Activated naive CD4-positive, alpha-beta T cell treated with anti-CD3 and anti-CD28 coated beads, Interleukin-2, amount 50 U/mL, for 16 hours (primary cell): Measurements from ENCODE around the gene RHPN2.
A peak's percentile ranks its signal among the peaks of the same experiment; 100 is the strongest.

ENCODE experiments used
- DNase-seq: peaks from one replicate; pipeline ENCODE4 v3.0.0-alpha.2; 2020

The RHPN2 gene

DNA sequence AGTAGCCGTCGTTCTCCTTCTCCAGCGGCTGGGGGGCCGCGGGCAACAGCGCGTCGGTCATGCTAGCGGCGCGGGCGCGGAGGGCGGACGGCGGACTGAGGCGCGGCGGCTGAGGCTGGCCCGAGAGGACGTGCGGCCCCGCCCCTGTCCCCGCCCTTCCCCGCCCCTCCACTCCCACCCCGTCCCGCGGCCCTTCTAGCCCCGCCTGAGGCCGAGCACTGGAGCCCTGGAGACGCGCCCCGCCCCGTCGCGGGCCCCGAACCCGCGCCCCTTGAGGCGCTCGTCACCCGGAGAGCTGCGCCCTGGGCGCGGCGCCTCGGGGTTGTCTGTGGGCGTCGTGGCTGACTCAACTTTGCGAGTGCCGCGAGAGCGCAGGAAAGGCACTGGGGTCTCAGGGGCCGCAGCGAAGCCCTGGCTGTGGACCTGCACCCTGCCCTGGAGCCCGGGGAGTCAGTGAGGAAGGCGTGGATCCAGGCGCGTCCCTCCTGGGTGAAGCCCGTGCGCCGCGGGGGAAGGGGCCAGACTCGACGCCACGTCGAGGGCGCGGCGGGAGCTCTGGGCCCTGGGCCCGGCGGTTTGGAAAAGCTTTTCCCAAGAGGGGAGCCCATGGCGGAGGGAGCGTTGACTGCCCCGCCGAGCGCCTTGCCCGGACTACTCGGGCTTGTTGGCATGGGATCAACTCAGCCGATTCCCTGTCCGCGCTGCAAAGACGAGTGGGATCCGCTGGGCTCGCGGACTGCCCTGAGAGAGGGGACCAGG is at the start of gene RHPN2:
RHPN2 (minus strand) TSS at position 97 of the 759 bp plus-strand sequence; CDS start at position 61, 36 bp downstream.
- DNase-seq = peak; percentile 68

DNA sequence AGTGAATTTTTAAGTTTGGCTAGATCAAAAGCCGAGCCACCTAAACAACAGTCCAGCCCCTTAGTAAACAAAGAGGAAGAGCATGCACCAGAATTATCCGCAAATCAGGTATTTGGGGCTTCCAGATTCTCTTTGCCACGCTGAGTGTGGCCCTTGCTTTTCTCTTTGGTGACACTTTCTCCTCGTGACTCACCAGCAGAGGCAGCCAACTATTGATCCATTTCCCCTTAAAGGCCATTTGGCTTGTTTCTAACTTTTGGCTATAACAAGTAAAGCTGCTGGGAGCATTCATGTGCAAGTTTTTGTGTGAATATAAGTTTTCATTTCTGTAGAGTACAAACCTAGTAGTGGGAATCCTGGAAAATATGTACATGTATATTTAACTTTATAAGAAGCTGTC is 49.6 kb upstream of the RHPN2 start:
- DNase-seq = no peak

DNA sequence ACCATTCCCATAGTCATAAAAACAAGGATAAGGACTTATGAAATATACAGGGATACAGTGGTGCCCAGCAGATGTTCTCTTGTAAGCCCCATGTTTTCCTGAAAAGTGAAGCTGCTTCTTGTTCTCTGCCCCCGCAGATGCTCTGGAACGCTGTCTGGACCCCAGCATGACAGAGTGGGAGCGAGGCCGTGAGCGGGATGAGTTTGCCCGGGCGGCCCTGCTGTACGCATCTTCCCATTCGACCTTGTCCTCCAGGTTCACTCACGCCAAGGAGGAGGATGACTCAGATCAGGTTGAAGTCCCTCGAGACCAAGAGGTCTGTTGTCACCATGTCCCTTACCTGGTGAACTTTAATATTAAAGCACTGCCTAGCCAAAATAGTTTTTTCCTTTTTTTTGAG is 46.9 kb upstream of the RHPN2 start:
- no peak for DNase-seq

DNA sequence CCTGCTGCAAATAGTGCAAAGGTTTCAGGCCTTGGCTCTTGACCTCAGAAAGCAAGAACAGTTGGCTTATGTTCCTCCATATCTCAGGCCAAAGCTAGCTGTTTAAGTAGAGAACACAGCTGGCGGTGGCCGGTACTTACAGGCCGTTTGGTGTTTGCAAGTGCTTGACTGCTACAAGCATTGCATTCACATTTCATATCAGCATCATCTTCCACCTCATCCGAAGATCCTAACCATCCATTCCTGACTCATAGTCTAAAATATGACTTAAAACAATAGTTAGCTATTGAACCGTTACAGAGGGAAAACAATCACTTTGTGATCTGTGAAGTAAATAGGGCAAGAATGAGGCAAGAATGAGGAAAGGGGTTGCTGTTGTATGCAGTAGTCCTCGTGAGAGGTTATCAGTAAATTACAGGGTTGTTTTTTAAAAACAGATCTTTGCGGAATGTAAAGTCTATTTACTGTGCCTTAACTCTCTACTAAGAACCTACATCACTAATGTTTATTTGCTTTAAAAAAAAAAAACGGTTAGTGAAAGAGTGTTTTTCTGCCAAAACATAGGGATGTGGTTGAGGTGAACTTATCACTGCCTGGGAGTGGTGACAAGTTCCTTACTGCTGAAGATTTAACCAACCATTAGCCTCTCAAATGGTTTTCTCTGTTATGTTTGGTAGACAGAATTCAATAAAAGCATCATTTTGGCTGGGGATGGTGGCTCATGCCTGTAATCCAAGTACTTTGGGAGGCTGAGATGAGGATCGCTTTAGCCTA is 45.6 kb upstream of the RHPN2 start:
- no peak for DNase-seq

DNA sequence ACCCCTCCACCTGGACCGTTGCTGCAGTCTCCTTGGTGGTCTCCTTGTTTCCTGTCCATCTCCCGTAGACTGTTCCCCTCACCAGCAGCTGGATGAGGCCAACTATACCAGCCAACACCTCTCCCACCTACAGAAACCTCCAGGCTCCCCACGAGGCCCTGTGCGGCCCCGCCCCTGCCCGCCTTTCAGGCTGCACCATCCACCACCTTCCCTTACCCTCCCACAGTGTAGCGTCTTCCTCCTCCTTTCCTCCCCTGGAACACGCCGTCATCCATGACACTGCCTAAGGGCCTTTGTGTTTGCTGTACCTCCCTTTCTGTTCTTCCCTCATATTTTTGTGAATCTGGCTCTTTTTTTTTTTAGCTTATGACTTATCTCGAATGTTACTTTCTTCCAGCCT is 43.5 kb upstream of the RHPN2 start:
- no peak for DNase-seq

DNA sequence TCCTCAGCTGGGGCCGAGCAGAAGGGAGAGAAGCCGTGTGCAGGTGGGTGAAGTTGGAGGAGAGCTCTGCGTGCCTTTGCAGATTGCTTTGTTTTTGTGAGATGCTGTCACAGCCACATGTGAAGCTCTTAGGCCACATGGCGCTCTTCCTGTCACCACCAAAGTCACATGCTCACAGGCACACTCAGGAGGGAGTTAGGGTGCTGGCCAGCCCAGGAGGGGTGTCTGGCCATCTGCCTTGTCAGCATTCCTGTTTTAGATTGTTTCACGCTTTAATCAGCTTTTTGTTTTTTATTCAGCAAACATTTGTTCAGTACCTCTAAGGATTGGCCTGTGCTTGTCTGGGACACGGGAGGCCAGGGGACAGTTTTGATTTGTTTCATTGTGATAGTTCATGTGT is 38.2 kb upstream of the RHPN2 start:
- no peak for DNase-seq

DNA sequence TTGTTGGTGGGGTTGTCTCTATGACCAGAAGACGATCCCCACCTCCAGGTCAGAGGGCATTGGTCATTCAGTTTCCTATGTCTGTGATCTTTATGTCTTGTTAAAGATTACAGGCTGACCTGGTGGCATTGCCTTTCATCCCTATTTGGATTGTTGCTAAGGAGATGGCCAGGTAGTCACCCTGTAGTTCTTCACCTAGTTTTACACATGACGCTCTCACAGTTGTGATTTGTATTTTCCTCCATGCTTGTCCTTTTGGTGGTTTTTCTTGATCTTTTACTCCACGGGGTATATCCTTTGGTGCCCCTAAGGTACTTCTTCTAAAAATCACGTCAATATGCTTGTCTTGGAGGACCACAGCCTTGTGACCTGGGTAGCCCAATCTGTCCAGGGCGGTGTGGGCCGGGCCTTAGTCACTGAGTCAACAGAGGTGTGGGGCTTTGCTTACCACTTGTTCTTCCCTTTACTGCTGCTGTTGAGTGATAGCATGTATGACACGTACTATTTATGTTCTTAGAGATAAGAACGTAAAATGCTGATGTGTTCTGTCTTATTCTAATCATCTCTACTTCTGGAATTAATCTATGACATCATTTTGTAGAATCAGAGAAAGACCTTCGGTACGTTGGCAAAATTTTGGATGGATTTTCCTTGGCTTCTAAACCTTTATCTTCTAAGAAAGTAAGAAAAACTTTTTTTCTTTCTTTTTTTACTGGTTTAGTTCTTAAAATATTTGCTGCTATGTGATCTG is 36.4 kb upstream of the RHPN2 start:
- no peak for DNase-seq

DNA sequence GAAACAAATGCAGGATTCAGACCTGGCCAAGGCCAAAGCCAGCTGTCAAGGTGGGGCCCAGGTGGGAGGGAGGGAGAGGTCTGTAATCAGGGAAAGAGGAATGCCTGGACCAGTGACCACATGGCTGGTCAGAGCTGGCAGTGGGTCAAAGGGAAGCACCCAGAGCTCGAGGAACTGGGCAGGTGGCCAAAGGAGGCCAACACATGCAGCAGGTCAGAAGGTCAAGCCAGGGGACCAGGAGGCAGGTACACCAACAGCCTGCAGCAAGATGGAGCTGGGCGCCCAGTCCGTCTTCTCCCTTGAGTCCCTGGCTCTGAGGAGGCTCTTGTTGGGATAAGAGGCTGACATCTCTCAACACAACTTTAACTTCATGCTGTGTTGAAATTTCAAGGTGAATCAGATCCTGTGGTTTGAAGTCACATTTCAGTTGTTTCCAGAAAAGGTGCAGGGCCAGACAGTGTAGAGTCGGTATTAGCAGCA is 33.4 kb upstream of the RHPN2 start:
- DNase-seq = no peak

DNA sequence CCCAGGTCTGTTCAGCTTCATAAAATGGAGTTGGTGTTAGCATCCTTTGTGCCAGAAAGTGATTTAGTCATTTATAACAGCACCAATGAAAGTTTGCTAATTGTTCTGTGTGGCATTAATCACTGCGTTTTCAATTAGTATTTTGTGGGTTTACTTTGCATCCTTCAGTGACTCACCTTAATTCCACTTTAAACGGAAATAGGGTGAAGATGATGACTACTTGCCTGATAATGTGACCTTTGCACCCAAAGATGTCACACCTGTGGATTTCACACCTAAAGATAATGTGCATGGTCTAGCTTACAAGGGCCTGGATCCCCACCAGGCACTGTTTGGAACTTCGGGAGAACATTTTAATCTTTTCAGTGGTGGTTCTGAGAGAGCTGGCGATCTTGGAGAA is 31.3 kb upstream of the RHPN2 start:
- DNase-seq = no peak

DNA sequence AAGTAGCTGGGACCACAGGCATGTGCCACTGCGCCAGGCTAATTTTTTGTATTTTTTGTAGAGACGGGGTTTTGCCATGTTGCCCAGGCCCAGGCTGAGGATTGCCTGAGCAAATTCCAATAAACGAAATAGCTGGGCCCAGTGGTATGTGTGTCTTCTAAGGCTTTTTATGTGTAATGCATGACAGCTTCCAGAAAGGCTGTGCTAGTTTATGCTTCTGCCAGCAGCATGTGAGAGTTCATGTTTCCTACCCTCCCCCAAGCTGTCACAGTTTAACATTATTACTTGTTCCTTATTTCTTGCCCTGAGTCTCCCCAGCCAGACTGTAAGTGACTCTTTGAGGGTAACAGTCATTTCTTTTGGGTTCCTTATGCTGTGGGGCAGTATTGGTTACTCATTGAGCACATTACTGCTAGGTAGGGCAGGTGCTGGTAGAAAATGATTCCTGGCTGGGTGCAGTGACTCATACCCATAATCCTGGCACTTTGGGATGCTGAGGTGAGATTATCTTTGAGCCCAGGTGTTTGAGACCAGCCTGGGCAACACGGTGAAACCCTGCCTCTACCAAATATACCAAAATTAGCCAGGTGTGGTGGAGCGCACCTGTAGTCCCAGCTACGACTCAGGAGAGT is 29.9 kb upstream of the RHPN2 start:
- no peak for DNase-seq

DNA sequence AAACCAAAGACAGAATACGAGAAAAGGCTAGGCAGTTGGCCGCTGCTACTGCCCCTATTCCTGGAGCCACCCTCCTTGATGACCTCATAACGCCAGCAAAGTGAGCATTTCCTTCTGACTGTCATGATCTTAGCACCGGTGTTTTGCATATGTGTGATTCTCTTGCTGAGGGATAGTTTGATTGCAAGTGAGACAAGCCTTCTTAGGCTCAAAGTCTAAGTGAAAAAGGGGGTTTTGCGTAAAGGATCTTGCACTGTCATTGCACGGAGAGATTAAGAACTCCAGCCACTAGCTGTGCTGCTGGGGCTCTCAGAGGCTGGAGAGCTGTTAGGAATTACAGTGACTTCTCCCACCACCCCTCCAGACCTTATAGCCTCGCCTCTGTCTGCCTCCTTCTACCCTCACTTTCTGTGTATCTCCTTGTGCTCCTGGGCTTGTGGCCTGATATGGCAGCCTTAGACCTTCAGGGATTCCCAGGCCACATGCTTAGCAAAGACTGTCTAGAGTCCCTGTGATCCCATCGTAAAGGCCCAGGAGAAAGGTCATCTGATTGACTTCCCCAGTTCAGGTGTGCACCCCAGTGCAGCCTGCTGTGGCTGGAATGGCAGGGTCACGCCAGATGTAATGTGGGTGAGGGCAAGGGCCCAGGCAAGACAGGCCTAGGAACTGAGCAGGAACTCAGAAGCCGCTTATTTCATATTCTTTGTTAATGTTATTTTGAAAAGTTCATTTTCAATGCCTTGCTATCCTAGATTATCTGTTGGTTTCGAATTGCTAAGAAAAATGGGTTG is 28.9 kb upstream of the RHPN2 start:
- no peak for DNase-seq

DNA sequence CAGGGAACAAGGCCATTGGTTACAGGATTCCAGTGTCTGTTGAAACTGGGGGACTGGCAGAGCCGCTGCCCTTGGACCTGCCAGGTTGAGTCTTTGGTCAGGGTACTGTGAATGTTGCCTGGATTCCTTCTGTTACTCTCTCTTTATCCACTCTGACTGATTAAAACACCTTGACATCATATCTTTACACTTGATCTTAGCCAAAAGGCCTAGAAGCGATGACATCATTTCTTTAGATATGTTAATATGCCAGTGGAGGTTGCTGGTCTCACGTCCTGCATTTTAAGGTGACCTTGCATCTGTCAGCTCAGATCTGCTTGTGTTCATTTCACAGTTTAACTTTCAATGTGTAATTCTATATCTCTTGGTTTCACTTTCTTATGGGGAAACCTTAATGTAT is 25.5 kb upstream of the RHPN2 start:
- DNase-seq = no peak

DNA sequence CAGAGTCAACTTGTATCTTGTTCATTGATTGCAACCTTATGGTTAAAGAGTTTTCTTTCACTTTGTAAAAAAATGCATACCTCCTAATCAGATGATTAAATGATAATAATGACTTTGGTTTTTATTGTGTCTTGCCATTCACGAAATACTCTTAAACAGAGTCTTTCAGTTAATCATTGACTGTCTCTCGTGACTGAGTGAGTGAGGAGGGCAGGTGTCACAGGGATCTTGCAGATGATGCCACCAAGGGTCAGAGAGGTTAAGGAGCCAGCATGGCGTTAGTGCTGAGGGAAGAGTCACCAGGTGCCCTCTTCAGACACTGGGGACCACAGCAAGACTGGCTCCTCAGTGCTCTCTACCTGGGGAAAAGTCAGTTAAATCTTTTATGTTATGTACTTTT is 24.3 kb upstream of the RHPN2 start:
- no peak for DNase-seq

DNA sequence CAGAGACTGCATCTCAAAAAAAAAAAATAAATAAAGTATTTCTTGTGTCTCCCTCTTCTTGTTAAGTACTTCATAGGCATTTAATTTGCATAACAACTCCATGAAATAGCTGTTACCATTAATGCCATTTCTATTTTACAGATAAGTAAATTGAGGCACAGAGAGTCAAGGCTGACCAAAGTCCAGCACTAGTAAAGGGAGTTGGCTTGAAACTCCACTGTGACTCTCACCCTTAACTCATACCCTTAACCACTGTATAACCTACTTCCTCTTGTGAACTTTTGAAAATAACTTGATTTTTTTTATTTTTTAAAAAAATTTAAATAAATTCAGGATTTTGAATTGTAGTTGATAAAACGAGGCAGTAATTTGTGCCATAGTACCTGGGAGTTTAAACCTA is 22.3 kb upstream of the RHPN2 start:
- no peak for DNase-seq

DNA sequence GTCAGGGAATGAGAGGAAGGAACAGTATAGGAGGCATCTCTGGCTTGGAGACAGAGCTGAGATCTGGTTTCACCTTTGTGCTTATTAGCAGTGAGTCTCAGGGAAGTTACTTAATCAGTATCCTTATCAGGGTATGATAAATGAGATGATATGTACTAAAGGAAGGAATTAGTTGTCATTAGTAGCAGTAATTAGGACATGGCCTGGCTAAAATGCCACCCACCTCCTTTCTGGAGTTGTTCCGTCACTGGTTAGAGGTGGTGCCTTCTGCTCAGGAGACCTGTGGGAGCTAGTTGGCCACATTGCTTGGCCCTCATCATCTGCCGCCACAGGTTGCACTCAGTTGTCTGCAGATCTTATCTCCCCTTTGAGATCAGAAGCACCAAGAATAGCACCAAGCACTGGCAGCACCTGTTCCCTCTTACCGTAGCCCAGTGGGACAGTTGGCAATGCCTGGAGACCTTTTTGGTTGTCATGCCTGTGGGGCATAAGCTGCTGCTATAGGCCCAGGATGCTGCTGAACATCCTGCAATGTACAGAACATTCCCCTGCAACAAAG is 21.0 kb upstream of the RHPN2 start:
- no peak for DNase-seq

DNA sequence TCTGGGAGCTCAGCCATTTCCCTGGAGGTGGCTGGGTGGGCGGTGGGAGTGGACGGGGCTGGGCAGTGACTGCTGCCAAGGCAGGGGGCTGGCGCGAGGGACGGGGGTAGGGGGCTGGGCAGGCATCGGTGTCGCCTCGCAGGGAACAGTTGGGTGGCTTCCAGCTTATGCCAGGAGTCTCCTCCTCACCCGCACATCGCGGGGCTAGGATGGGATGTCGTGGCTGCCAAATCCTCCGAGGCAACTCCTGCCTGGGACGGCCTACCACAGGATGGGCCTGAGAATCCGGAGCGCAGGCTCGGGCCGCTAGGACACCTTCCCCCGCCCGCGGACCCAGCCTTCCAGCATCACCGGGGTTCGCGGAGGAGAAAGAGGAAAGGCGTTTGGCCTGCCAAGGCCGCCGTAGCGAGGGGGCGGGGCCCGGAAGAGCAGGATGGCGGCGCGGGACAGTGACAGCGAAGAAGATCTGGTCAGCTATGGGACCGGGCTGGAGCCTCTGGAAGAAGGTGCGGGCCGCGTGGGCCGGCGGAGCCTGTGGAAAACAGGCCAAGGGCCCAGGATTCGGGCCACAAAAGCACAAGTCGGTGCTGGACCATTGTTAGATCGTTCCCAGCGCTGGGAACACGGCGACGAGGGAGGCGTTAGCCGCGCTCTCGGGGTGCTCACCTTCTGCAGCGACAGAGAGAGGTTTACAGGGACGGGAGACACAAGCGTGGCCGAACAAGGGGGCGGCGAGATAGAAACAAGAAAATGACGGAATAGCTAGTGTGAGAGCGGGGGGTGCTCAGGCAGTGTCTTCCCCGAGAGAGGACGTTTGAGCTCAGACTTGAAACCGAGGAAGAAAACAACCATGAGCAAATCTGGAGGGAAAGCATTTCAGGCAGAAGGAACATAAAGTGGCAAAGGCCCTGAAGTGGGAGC is 16.3 kb upstream of the RHPN2 start, which contains the start of gene GPATCH1:
GPATCH1 (plus strand) TSS at position 421 of the 921 bp plus-strand sequence; CDS start at position 434, 13 bp downstream.
- peak; percentile 88 for DNase-seq

DNA sequence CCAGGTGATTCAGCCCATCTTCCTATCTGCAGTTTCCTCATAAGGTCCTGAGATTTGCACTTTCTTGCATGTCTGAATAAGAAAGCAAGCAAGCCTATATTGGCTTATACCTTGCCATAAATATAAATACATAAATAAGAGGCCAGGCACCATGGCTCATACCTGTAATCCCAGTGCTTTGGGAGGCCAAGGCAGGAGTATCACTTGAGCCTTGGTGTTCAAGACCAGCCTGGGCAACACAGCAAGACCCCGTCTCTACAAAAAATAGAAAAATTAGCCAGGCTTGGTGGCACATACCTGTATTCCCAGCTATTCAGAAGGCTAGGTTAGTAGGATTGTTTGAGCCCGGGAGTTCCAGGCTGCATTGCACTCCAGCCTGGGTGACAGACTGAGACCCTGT is 10.8 kb upstream of the RHPN2 start:
- no peak for DNase-seq

DNA sequence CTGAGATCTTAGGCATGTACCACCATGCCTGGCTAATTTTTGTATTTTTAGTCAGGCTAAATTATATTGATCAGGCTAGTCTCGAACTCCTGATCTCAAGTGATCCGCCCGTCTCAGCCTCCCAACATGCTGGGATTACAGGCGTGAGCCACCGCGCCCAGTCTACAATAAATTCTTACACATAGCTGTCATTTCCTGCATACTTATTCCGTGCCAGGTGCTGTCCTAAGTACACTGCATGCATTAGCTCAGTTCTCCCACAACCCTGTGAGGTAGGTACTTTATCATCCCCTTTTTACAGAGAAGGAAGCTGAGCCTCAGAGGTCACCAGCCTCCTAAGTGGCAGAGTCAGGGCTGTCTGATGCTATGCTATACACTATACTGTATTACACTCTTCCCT is 7.2 kb upstream of the RHPN2 start:
- no peak for DNase-seq

DNA sequence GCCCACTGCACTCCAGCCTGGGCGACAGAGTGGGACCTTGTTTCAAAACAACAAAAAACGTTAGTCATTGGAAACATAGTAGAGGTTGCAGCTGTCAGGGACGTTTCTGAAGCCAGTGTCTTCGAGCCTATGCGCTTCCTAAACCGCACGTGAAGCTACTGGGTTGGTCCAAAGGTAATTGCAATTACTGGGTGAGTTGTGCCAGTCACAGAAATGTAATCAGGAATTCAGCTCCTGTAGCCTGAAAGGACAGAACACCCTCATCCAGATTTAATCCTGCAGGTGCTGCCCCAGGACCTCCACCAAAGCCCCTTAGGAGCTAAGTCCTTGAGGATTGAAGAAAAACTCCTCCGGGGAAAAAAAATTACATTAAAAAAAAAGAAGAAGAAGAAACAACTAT is 2.4 kb upstream of the RHPN2 start:
- no peak for DNase-seq

DNA sequence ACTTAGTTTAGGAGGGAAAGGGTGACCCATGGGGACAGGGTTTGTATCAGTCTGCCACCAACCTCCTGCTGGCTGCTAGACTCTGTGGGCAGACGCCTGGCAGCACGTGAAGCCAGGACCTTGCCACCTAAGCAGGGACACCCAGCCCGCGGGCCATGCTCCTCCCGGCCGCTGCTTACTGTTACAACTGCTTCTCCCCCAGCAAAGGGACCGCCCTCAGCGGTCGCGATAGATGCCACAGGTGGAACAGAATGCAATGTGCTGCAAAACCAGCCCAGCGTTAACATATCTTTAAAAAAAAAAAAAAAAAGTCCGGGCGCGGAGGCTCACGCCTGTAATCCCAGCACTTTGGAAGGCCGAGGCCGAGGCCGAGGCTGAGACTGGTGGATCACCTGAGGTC is 1.9 kb upstream of the RHPN2 start:
- no peak for DNase-seq

DNA sequence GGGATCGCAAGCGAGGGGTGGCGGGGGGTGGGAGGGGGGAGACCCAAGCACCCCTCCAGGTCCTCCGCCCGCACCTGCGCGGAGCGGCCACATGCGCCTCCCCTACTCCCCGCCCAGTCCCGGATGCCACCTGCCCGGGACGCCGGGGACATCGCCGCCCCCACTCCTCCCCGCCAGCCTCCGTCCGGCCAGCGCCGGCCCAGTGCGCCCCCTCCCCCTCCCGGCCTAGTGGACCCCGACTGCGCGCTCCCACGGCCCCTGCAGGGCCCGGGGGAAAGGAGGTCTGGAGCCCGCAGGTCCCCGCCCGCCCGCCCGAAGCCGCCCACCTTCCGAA is 263 bp downstream of the RHPN2 start:
- peak; percentile 45 for DNase-seq
